ENCODE results near the gene TLR1. TPM values are rescaled to one million over a fixed set of nuclear protein-coding genes. Genes with fewer than 3 reads are reported as not detected.
"Not testable (repeated sequence)": the region's sequence is repeated elsewhere in the genome, so short reads cannot be mapped to it uniquely, and the experiment has no call there.

The TLR1 gene
- total RNA-seq, 1 experiment from 2014 or later = 0.28 TPM

- no peak for TF ChIP-seq E2F4 (CRISPR knock-in tag; IDR thresholded peaks at IDR 0.05; ENCODE audit: borderline replicate concordance, low read depth)
- TF ChIP-seq NR3C1 (CRISPR knock-in tag; conservative IDR thresholded peaks at IDR 0.05; ENCODE audit: low read depth) = no peak
- TF ChIP-seq CDX4 (CRISPR knock-in tag; IDR thresholded peaks at IDR 0.05; ENCODE audit: borderline replicate concordance) = no peak
- no peak for TF ChIP-seq ZNF263 (CRISPR knock-in tag; IDR thresholded peaks at IDR 0.05; ENCODE audit: low read depth)
- no peak for TF ChIP-seq TP53 (CRISPR knock-in tag; IDR thresholded peaks at IDR 0.05)
- TF ChIP-seq ARID4B (CRISPR knock-in tag; IDR thresholded peaks at IDR 0.05; ENCODE audit: borderline replicate concordance) = no peak
- TF ChIP-seq ZSCAN18 (CRISPR knock-in tag; IDR thresholded peaks at IDR 0.05) = no peak
- TF ChIP-seq USF2 (CRISPR knock-in tag; IDR thresholded peaks at IDR 0.05) = no peak
- no peak for TF ChIP-seq EMX1 (CRISPR knock-in tag; IDR thresholded peaks at IDR 0.05)
- no peak for TF ChIP-seq JUN (CRISPR knock-in tag; IDR thresholded peaks at IDR 0.05)
Measured at GRCh38 chr4:38769441-38769840, 35.1 kb downstream of the TLR1 start (continued).

- ATAC-seq = no peak
- H3K27ac Mint-ChIP-seq = no peak overlapping the region
- no peaks in the 10 kb centered on the region for H3K36me3 Mint-ChIP-seq
- no peaks in the 10 kb centered on the region for H3K4me1 Mint-ChIP-seq
- DNase-seq (ENCODE audit: low spot score) = no peak
- no peak for TF ChIP-seq ZNF512 (CRISPR knock-in tag; IDR thresholded peaks at IDR 0.05; ENCODE audit: borderline replicate concordance)
- POLR2A ChIA-PET = no interaction called here
- peaks cover 20% of the 10 kb centered on the region for H3K9me3 Mint-ChIP-seq
- CTCF ChIA-PET = interaction anchor here (1.0 to 2.6 kb wide), 4 partner anchors 8 to 124 kb away, joined by 3 to 9 read pairs (median 6); partner anchors contain the start of gene TLR10
- no peaks in the 10 kb centered on the region; the same call in 1 of the 2 replicates for H3K27me3 Mint-ChIP-seq (ENCODE audit: low read depth)
- no peak overlapping the region for H3K4me3 Mint-ChIP-seq
Measured at GRCh38 chr4:38768968-38769394, 35.6 kb downstream of the TLR1 start.

GRCh38 chr4:38766940-38767339 is 37.7 kb downstream of the TLR1 start:
- DNase-seq (ENCODE audit: low spot score); H3K36me3 Mint-ChIP-seq; H3K4me1 Mint-ChIP-seq; POLR2A ChIA-PET; CTCF ChIA-PET; H3K27me3 Mint-ChIP-seq (ENCODE audit: low read depth); H3K4me3 Mint-ChIP-seq; H3K27ac Mint-ChIP-seq; ATAC-seq: not testable (repeated sequence)
- H3K9me3 Mint-ChIP-seq = peaks cover 20% of the 10 kb centered on the region
